Left cardiac atrium (tissue), 4 donors: ENCODE data around the gene PPDPF. TPM values are rescaled to one million over a fixed set of nuclear protein-coding genes. Genes with fewer than 3 reads are reported as not detected.
A peak's percentile ranks its signal among the peaks of the same experiment; 100 is the strongest.

Source experiments
- ATAC-seq, 2 donors: fragments of 200-7000 bp; cut with Tn5 transposase; one replicate each; pipeline ENCODE4 v1.9.1; 2020; ENCODE audit warnings: mild to moderate bottlenecking in 2 of 2, moderate library complexity in 2 of 2
- DNase-seq: peaks from one replicate; pipeline ENCODE4 v3.0.0-alpha.2; 2020
- intact Hi-C, 2 donors: fragments of 100-400 bp; cut with DNase I; formaldehyde crosslinking; loops; one replicate each; pipeline versions ENCODE4 v1.14.1 to v1.15.1; 2022 to 2023
- total RNA-seq, 2 donors: library from RNA; stranded (reverse); fragmentation: NEBNext Ultra II Directional; extraction: Animal tissue kit (Norgen Biotek cat#: 25700); gene quantifications; one replicate each; pipeline ENCODE4 v1.2.1, GENCODE V29; 2021
- donor health status: DM: no; HTN: yes; CAD: no.
- donor health status: DM: no; HTN: yes; CAD: no; lungs with severe emphysema.
- donor health status: DM: yes; HTN: yes; CAD: no.
- donor health status: Dilated cardiomyopathy.

The PPDPF gene
- total RNA-seq, 2 donors from 2014 or later, result 215 to 241 TPM

DNA sequence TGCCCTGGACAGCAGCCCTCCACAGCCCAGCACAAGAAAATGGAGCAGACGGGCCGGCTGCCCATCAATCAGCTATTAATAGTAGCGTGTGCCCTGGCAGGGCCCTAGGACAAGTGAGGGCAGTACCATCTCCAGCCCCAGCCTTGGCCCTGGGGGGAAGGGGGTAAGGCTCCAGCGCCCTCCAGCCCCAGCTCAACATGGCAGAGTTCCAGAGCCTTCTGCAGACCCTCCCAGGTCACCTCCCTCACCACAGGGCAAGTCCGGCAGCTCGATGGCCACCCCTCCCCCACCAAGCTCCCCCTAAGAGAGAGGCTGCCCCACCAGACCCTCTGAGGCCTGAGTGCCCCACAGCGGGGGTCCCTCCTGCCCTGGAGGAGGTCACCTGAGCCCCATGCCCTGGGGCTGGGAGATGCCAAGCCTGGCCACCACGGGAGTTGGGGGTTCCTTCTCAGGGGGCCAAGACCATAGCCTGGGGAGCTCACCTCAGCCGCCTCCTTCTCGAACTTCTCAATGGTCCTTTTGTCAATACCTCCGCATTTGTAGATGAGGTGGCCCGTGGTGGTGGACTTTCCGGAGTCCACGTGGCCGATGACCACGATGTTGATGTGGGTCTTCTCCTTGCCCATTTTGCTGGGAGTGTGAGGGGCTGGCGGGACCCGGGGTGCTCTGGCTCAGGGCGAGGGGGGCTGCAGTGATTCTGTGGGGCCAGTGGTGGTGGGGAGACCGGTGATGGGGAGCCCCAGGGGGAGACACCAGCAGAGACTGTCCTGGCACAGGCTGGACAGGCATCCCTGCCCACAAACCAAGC is 23.2 kb upstream of the PPDPF start:
- intact Hi-C loops, result no loop called here
- ATAC-seq, result peak; percentile 41 to 43

GRCh38 chr20:63497946-63498935 is 22.3 kb upstream of the PPDPF start:
- peak; percentile 31 to 66 for ATAC-seq
- intact Hi-C loops, result no loop called here
- DNase-seq, result peak; percentile 74

More for the DNA sequence above, 23.2 kb upstream of the PPDPF start:
- DNase-seq, result no peak

DNA sequence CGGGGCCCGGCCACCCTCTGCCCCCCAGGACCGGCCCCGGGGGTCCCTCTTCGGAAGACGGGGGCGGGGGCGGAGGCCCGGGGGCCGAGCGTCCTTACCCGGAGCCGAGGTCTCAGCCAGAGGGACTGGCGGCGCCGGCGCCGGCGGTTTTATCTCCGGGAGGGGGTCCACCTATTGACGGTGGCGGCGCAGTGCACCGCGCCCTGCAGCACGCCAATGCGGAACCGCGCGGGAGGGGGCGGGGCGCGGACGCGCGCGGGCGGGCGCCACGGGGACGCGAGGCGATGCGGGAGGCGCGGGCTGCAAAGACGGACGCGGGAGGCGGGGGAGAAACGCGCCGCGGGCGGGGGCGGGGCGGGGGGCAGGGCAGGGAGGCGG is 21.6 kb upstream of the PPDPF start, which contains the start of gene EEF1A2:
EEF1A2 (minus strand) TSS at position 124 of the 378 bp plus-strand sequence. CDS start 1,320 bp downstream, outside the sequence.
- ATAC-seq, result peak; percentile 3 to 46
- intact Hi-C loops, result no loop called here
- peak; percentile 67 for DNase-seq

DNA sequence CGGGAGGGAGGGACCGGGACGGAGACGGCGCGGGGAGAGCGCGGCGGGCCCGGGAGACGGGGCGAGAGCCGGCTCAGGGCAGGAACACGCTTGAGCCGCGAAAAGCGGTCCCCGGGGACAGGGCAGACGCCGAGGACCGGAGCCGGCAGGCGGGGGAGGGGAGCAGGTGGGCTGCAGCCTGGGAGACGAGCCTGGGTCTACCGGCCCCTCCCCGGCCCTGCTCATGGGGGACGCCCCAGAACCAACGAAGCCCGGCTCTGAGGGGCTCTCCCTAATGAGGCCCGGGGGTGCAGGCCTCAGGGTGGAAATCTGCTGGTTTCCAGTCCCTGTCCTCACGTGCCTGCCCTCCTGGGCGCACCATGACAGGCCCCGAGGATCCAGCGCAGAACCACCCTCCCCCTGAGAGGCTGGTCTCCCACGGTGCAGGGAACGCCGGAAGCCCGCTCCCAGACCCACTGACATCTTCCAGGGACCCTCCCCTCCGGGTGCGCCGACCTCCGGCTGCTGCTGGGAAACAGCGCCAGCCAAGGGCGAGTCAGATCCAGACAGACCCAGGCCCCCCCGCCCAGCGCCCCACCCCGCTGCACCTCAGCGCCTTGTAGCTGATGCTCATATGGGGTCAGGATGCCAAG is 21.1 kb upstream of the PPDPF start:
- DNase-seq (no peak), ATAC-seq (no peak)
- intact Hi-C loops, result no loop called here

GRCh38 chr20:63500151-63500901 is 20.2 kb upstream of the PPDPF start:
- DNase-seq, result no peak
- peak in 1 of 2 donors; percentile 1 for ATAC-seq
- intact Hi-C loops, result no loop called here

- intact Hi-C loops, result no loop called here
- DNase-seq, result no peak
- peak in 1 of 2 donors; percentile 4 for ATAC-seq
Observed at GRCh38 chr20:63500902-63501817, 19.4 kb upstream of the PPDPF start.

DNA sequence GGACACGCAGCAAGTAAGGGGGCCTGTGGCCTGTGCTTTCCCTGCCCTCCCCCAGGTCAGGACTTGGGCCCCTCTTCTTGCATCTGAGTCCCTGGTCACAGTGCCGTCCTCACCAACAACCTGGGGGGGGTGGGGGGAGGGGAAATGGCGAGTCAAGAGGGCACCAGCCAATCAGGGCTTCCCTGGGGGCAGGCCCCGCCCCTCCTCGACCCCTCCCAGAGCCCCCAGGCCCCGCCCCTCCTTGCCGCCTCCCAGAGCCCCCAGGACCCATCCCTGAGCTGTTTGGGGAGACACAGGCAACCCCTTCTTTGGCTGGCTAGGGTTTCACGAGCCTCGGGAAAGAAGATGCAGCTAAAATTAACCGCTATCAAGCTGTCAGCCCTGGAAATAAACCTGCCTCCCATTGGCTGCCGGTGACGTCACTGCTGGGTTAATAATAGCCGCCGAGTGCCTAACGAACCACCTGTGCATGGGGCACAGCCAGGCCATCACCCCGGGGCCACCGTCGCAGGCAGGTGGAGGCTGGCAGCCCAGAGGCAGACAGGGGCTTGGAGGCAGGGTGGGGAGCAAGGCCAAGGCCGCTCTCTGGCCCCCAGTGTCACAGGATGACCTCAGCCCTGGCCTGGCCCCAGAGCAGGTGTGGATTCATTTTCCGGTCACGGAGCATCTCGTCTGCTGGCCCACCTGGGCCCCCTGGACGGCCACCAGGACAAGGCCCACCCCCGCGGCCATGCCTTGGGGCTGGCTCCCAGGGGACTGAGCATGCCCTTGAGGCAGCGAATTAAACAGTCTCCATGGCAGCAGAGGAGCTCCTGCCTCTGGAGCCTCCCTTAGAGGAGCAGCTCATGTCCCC is 18.5 kb upstream of the PPDPF start:
- ATAC-seq (peak; percentile 38 to 48), DNase-seq (peak; percentile 72)
- intact Hi-C loops, result no loop called here

DNA sequence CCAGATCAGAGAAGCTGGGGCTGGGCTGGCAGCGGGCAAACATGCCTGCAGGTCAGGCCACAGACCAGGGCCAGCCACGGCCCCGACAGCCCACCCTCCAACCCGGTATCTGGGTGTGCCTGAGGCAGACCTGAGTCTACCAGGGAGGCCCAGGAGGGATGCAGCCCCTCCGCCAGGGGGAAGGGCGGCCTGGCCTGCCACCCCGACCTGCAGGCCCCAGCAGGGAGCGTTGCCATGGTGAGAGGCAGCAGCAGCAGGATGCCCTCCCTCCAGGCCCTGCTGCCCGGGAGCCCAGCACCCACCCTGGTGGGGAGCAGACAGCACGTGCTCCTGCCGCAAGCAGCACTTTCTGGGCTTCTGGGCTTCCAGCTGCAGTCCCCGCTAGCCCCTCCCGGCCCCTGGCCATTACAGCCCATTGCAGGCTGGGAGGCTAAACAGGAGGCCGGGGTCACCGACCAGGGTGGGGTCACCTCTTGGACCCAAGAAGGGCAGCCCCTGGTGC is 17.8 kb upstream of the PPDPF start:
- intact Hi-C loops, result no loop called here
- no peak for ATAC-seq
- DNase-seq, result no peak

GRCh38 chr20:63503524-63503923 is 17.0 kb upstream of the PPDPF start:
- no peak for DNase-seq
- ATAC-seq, result no peak
- intact Hi-C loops, result no loop called here

DNA sequence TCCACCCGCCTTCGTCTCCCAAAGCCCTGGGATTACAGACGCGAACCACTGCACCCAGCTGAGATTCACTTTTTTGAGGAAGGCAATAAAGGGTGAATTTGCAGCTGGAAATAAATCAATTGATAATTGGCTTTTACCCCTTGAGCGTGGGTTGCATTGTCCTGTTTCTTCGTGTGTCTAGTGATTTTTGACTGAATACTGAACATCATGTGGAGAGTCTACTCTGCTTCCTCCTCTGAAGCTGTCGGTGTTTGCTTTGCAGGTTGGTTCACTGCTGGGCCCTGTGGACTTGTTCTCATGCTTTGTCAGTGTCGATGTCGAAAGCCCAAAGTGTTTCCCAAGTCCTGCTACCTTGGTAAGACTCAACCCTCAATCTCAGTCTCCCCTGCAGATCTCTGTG is 15.9 kb upstream of the PPDPF start:
- no peak for ATAC-seq
- DNase-seq, result no peak

GRCh38 chr20:63505281-63505680 is 15.3 kb upstream of the PPDPF start:
- no peak for ATAC-seq
- DNase-seq, result no peak
- intact Hi-C loops, result no loop called here

More for the DNA sequence above, 15.9 kb upstream of the PPDPF start:
- intact Hi-C loops, result no loop called here

GRCh38 chr20:63505723-63506122 is 14.8 kb upstream of the PPDPF start:
- DNase-seq (no peak), ATAC-seq (no peak)
- intact Hi-C loops, result no loop called here

GRCh38 chr20:63507083-63507743 is 13.4 kb upstream of the PPDPF start:
- intact Hi-C loops, result no loop called here
- no peak for DNase-seq
- ATAC-seq, result no peak

- ATAC-seq (no peak), DNase-seq (no peak)
- intact Hi-C loops, result no loop called here
Observed at GRCh38 chr20:63508072-63508768, 12.3 kb upstream of the PPDPF start.

GRCh38 chr20:63509088-63509564 is 11.4 kb upstream of the PPDPF start:
- no peak for DNase-seq
- ATAC-seq, result peak in 1 of 2 donors; percentile 34
- intact Hi-C loops, result no loop called here
